Measurements from ENCODE around the gene GBX1. TPM values are rescaled to one million over a fixed set of nuclear protein-coding genes. Genes with fewer than 3 reads are reported as not detected.

The GBX1 gene
- total RNA-seq, 2 experiments from 2014 or later = not detected

DNA sequence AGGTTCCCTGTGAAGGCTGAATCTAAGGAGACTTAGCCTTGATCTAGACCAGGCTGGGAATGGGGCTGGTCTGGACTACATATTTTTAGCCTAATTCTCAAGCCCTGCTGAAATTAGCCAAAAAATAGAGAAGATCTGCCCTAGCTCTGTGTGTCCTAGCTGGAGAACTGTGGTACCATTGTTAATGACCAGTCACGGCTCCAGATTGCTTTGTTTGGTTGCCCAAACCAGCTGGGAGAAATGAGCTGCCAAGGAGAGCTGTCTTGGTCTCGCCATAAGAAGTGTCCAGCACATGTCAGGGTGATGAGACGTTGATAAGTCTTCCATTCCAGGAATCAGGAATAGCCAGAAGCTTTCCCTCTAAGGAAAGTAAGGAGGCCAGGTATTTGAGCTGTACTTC is 20.7 kb downstream of the GBX1 start:
- POLR2A ChIA-PET = no interaction called here
- H3K27ac Mint-ChIP-seq = no peak overlapping the region
- intact Hi-C loops (cut with micrococcal nuclease) = no loop called here

DNA sequence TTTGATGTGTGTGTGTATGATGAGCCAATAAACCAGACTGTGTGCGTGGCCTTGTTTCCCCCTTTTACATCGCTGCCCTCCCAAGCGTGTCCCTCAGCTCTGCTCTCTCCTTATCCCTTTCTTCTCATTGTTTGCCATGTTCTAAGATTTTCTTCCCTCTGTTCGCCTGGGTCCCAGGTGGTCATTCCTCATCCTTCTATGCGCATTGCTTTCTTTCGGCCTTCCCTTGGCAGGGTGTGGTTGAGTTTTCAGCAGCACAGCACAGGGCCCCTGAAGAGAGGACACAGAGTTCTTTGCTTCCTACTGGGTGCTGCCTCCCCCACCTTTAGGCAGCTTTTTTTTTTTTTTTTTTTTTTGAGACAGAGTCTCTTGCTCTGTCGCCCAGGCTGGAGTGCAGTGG is 23.1 kb downstream of the GBX1 start:
- Mint-ChIP-seq H3K9me3 (no peaks in the 10 kb centered on the region), H3K4me3 (no peak overlapping the region), H3K27ac (no peak overlapping the region), H3K4me1 (ENCODE audit: low read depth) (no peaks in the 10 kb centered on the region), H3K36me3 (ENCODE audit: low read depth) (peaks cover 5% of the 10 kb centered on the region), H3K27me3 (peaks cover 3% of the 10 kb centered on the region)
- TF ChIP-seq, protein P1, sequence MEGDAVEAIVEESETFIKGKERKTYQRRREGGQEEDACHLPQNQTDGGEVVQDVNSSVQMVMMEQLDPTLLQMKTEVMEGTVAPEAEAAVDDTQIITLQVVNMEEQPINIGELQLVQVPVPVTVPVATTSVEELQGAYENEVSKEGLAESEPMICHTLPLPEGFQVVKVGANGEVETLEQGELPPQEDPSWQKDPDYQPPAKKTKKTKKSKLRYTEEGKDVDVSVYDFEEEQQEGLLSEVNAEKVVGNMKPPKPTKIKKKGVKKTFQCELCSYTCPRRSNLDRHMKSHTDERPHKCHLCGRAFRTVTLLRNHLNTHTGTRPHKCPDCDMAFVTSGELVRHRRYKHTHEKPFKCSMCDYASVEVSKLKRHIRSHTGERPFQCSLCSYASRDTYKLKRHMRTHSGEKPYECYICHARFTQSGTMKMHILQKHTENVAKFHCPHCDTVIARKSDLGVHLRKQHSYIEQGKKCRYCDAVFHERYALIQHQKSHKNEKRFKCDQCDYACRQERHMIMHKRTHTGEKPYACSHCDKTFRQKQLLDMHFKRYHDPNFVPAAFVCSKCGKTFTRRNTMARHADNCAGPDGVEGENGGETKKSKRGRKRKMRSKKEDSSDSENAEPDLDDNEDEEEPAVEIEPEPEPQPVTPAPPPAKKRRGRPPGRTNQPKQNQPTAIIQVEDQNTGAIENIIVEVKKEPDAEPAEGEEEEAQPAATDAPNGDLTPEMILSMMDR (IDR thresholded peaks at IDR 0.05) = no peak
- ChIA-PET CTCF (interaction anchor here (1.0 kb wide), 1 partner anchor 20 kb away, joined by 3 read pairs; no protein-coding TSS in a partner anchor), POLR2A (no interaction called here)
- no peak for DNase-seq
- intact Hi-C loops (cut with micrococcal nuclease) = no loop called here
- no peak for ATAC-seq

More for the DNA sequence above, 20.7 kb downstream of the GBX1 start:
- H3K27me3 Mint-ChIP-seq = peaks cover 10% of the 10 kb centered on the region
- no peak for ATAC-seq
- no peaks in the 10 kb centered on the region for H3K9me3 Mint-ChIP-seq
- no peak for DNase-seq
- CTCF ChIA-PET = interaction anchor here (1.3 to 1.8 kb wide), 4 partner anchors 21 to 35 kb away, joined by 4 to 7 read pairs (median 6); partner anchors contain the start of gene GBX1
- no peak overlapping the region for H3K4me3 Mint-ChIP-seq
- H3K36me3 Mint-ChIP-seq (ENCODE audit: low read depth) = peaks cover 3% of the 10 kb centered on the region
- no peaks in the 10 kb centered on the region for H3K4me1 Mint-ChIP-seq (ENCODE audit: low read depth)
- TF ChIP-seq, protein P1 (IDR thresholded peaks at IDR 0.05) = no peak

DNA sequence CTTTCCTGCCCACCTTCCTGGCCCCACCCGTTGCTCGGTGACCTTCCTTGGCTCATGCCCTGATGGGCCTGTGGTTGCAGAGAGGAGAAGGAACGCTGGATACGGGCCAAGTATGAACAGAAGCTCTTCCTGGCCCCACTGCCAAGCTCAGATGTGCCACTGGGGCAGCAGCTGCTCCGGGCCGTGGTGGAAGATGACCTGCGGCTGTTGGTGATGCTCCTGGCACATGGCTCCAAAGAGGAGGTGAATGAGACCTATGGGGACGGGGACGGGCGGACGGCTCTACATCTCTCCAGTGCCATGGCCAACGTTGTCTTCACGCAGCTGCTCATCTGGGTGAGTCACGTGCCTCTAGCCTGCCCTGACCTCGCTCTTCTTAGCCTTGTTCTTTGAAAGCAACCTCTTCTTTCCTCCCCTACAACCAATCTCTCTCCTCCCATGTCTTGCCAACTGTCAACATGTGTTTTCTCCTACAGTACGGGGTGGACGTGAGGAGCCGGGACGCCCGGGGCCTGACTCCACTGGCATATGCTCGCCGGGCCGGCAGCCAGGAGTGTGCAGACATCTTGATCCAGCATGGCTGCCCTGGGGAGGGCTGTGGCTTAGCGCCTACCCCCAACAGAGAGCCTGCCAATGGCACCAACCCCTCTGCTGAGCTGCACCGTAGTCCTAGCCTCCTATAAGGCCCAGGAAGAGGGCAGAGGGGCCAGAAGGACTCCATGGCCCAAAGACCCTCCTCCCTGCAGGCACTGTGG is 24.1 kb downstream of the GBX1 start:
- H3K27ac Mint-ChIP-seq = no peak overlapping the region
- DNase-seq (no peak), ATAC-seq (no peak)
- no peaks in the 10 kb centered on the region for H3K27me3 Mint-ChIP-seq
- TF ChIP-seq, protein P1 (IDR thresholded peaks at IDR 0.05) = no peak
- no peak overlapping the region for H3K4me3 Mint-ChIP-seq
- ChIA-PET CTCF (interaction anchor here (1.0 kb wide), 1 partner anchor 24 kb away, joined by 3 read pairs; no protein-coding TSS in a partner anchor), POLR2A (interaction anchor here (0.9 kb wide), 1 partner anchor 346 kb away, joined by 3 read pairs; no protein-coding TSS in a partner anchor)
- intact Hi-C loops (cut with micrococcal nuclease) = no loop called here
- no peaks in the 10 kb centered on the region for H3K9me3 Mint-ChIP-seq
- no peaks in the 10 kb centered on the region for H3K4me1 Mint-ChIP-seq (ENCODE audit: low read depth)
- H3K36me3 Mint-ChIP-seq (ENCODE audit: low read depth) = peaks cover 5% of the 10 kb centered on the region

DNA sequence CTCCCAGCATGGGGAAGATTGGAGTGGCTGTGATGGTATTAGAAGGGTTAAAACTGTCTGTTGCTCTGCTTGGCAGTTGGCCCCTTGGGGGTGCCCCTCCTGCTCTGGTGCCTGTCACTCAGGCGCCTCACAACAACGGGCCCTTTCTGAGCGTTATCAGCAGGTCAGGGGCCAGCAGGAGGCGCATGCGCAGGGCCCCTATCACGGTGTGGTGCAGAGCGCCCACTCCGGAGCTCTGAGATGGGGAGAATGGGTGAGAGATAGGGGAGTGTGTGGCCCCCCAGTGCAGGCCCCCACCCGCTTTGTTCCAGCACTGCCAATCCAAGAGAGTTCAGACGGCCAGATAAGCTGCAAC is 24.8 kb downstream of the GBX1 start:
- intact Hi-C loops (cut with micrococcal nuclease) = no loop called here
- Mint-ChIP-seq H3K4me3 (no peak overlapping the region), H3K36me3 (ENCODE audit: low read depth) (peaks cover 5% of the 10 kb centered on the region), H3K27ac (no peak overlapping the region), H3K9me3 (no peaks in the 10 kb centered on the region), H3K27me3 (no peaks in the 10 kb centered on the region), H3K4me1 (ENCODE audit: low read depth) (no peaks in the 10 kb centered on the region)
- ATAC-seq = no peak
- CTCF ChIA-PET = interaction anchor here (1.0 kb wide), 1 partner anchor 25 kb away, joined by 3 read pairs; no protein-coding TSS in a partner anchor
- DNase-seq = no peak
- POLR2A ChIA-PET = no interaction called here
- TF ChIP-seq, protein P1 (IDR thresholded peaks at IDR 0.05) = no peak
